ENCODE data around the gene KCNS3. TPM values are rescaled to one million over a fixed set of nuclear protein-coding genes. Genes with fewer than 3 reads are reported as not detected.

Gene KCNS3
- total RNA-seq, 1 experiment from 2014 or later: 1.7 TPM

DNA sequence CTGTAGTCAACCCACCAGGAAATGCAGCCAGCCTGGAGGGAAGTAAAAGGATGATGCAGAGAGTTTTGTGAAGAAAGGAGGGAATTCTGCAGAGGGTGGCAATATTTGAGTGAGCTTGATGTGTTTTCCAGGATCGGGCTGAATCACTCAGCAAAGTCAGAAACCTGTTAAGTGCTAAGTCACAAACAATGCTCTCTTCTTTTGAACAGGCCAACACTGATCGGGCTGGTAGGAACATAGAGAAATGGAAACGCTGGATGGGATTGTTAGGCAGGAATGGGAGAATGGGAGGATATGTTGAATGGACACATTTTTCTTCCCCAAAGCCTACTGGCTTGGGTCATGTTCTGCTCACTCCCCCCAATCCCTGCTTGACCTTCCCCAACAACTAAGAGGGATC lies 36.6 kb downstream of the KCNS3 start:
- H3K27me3 ChIP-seq (ENCODE audit: control insufficient read depth, insufficient read depth, low read length): no peaks in the 10 kb centered on the region
- no peaks in the 10 kb centered on the region for H3K36me3 ChIP-seq (ENCODE audit: control insufficient read depth, insufficient read depth, low read length)
- TF ChIP-seq SIN3A (IDR thresholded peaks at IDR 0.05; ENCODE audit: borderline replicate concordance, insufficient read depth, low read depth, low read length): no peak
- TF ChIP-seq REST (IDR thresholded peaks at IDR 0.05; ENCODE audit: insufficient read depth in 1 of 2, low read depth in 2 of 2, low read length in 1 of 2): no peak
- no peak for TF ChIP-seq POLR2AphosphoS5 (IDR thresholded peaks at IDR 0.05; ENCODE audit: low read depth, low read length)
- TF ChIP-seq, protein P1, sequence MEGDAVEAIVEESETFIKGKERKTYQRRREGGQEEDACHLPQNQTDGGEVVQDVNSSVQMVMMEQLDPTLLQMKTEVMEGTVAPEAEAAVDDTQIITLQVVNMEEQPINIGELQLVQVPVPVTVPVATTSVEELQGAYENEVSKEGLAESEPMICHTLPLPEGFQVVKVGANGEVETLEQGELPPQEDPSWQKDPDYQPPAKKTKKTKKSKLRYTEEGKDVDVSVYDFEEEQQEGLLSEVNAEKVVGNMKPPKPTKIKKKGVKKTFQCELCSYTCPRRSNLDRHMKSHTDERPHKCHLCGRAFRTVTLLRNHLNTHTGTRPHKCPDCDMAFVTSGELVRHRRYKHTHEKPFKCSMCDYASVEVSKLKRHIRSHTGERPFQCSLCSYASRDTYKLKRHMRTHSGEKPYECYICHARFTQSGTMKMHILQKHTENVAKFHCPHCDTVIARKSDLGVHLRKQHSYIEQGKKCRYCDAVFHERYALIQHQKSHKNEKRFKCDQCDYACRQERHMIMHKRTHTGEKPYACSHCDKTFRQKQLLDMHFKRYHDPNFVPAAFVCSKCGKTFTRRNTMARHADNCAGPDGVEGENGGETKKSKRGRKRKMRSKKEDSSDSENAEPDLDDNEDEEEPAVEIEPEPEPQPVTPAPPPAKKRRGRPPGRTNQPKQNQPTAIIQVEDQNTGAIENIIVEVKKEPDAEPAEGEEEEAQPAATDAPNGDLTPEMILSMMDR (IDR thresholded peaks at IDR 0.05): no peak
- TF ChIP-seq TCF7L2 (IDR thresholded peaks at IDR 0.05; ENCODE audit: low read depth, low read length): no peak
- intact Hi-C loops (cut with micrococcal nuclease; ENCODE audit: unreplicated experiment): no loop called here
- BruUV-seq (replicated peaks): no TSS peak
- no peak for ATAC-seq
- ChIA-PET POLR2A (no interaction called here), CTCF (no interaction called here)
- no peak overlapping the region for H3K4me3 ChIP-seq (ENCODE audit: low read depth in 2 of 2, low read length in 2 of 2)
- DNase-seq (ENCODE audit: low read depth, low spot score): no peak
- H3K9me3 ChIP-seq (ENCODE audit: control insufficient read depth, insufficient read depth, low read depth, low read length): no peaks in the 10 kb centered on the region
- no peak overlapping the region for H3K27ac ChIP-seq (ENCODE audit: low read length)
- in situ Hi-C loops (cut with HindIII; ENCODE audit: low pct_unique_long_range_greater_than_20kb, low sequenced_read_pairs): no loop called here
- H3K4me1 ChIP-seq (ENCODE audit: control insufficient read depth, insufficient read depth, low read length): no peaks in the 10 kb centered on the region

- Histone ChIP-seq H3K9me3 (ENCODE audit: control insufficient read depth, insufficient read depth, low read depth, low read length) (no peaks in the 10 kb centered on the region), H3K36me3 (ENCODE audit: control insufficient read depth, insufficient read depth, low read length) (no peaks in the 10 kb centered on the region), H3K4me1 (ENCODE audit: control insufficient read depth, insufficient read depth, low read length) (no peaks in the 10 kb centered on the region), H3K4me3 (ENCODE audit: low read depth in 2 of 2, low read length in 2 of 2) (no peak overlapping the region), H3K27ac (ENCODE audit: low read length) (no peak overlapping the region), H3K27me3 (ENCODE audit: control insufficient read depth, insufficient read depth, low read length) (no peaks in the 10 kb centered on the region)
- intact Hi-C loops (cut with micrococcal nuclease; ENCODE audit: unreplicated experiment) (no loop called here), in situ Hi-C loops (cut with HindIII; ENCODE audit: low pct_unique_long_range_greater_than_20kb, low sequenced_read_pairs) (no loop called here)
- no TSS peak for BruUV-seq (replicated peaks)
- no peak for TF ChIP-seq SIN3A (IDR thresholded peaks at IDR 0.05; ENCODE audit: borderline replicate concordance, insufficient read depth, low read depth, low read length)
- TF ChIP-seq TCF7L2 (IDR thresholded peaks at IDR 0.05; ENCODE audit: low read depth, low read length): no peak
- TF ChIP-seq, protein P1 (IDR thresholded peaks at IDR 0.05): no peak
- no peak for TF ChIP-seq POLR2AphosphoS5 (IDR thresholded peaks at IDR 0.05; ENCODE audit: low read depth, low read length)
- no peak for TF ChIP-seq REST (IDR thresholded peaks at IDR 0.05; ENCODE audit: insufficient read depth in 1 of 2, low read depth in 2 of 2, low read length in 1 of 2)
- ChIA-PET CTCF (interaction anchor here (0.6 kb wide), 1 partner anchor 245 kb away, joined by 10 read pairs; no protein-coding TSS in a partner anchor), POLR2A (no interaction called here)
- DNase-seq (ENCODE audit: low read depth, low spot score) (no peak), ATAC-seq (no peak)
Measured at GRCh38 chr2:17915811-17916518, 37.5 kb downstream of the KCNS3 start.

Data from Panc1 (cell line).